Adrenal gland (tissue), 5 donors: Measurements from ENCODE around the gene COMMD9.

Experiments used
- POLR2A ChIP-seq, 2 donors: fragments of 450-650 bp; IDR thresholded peaks; one replicate each; pipeline ENCODE4 v1.6.1; 2017; ENCODE audit warnings: antibody characterized with exemption in 2 of 2, mild to moderate bottlenecking in 2 of 2, moderate library complexity in 1 of 2
- TF ChIP-seq, protein P1 (sequence below), 6 experiments: fragments of 450-650 bp in 4 of 6; fragments of 200-600 bp in 2 of 6; sonication (generic) in 1 of 6; IDR thresholded peaks; 1 replicate in 5 of 6; 2 replicates in 1 of 6; pipeline versions ENCODE4 v1.5.1 to v1.8.0; 2016 to 2021; ENCODE audit warnings: antibody characterized with exemption in 6 of 6, mild to moderate bottlenecking in 2 of 6, moderate library complexity in 1 of 6
- donor health status: DM: no; HTN: no; CAD: no.

DNA sequence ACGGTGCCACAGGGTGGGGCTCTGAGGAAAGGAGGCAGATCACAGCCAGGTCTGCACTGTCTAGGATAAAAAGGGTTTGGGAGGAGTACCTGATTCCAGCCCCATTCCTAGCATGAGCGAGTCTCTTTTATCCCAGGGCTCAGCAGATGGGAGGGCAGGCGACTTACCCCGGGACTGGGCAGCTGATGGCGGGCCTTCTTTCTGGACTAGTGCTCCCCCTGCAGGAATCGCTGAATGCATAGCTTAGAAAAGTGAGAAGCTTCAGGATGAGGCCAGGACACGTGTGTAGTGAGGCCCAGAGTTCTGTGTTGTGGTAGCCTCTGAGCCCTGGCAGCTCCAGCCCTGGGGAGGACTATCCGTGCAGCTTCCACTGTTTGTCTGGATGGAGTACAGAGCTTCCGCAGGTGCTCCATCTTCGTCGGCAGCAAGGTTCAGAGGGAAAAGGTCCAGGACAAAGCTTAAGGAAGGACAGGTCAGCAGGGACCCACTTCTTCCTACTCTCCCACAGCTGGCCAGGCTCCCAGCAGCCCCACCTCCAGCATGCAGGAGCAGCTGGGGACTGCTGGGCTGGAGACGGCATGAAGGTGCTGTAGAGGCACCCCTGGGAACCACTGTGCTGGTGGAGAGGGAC is 30.4 kb downstream of the COMMD9 start:
- TF ChIP-seq, protein P1, sequence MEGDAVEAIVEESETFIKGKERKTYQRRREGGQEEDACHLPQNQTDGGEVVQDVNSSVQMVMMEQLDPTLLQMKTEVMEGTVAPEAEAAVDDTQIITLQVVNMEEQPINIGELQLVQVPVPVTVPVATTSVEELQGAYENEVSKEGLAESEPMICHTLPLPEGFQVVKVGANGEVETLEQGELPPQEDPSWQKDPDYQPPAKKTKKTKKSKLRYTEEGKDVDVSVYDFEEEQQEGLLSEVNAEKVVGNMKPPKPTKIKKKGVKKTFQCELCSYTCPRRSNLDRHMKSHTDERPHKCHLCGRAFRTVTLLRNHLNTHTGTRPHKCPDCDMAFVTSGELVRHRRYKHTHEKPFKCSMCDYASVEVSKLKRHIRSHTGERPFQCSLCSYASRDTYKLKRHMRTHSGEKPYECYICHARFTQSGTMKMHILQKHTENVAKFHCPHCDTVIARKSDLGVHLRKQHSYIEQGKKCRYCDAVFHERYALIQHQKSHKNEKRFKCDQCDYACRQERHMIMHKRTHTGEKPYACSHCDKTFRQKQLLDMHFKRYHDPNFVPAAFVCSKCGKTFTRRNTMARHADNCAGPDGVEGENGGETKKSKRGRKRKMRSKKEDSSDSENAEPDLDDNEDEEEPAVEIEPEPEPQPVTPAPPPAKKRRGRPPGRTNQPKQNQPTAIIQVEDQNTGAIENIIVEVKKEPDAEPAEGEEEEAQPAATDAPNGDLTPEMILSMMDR (IDR thresholded peaks at IDR 0.05) = peak; percentile 42 to 68 (median 58)
- TF ChIP-seq POLR2A (IDR thresholded peaks at IDR 0.05) = no peak
